GM23338 (cell line): Measurements from ENCODE around the gene AKR1C8. TPM values are rescaled to one million over a fixed set of nuclear protein-coding genes. Genes with fewer than 3 reads are reported as not detected.
"Not testable (repeated sequence)": the region's sequence is repeated elsewhere in the genome, so short reads cannot be mapped to it uniquely, and the experiment has no call there.

Source experiments
- ATAC-seq: fragments of 200-7000 bp; cut with Tn5 transposase; 3 replicates; pipeline ENCODE4 v1.9.1; 2020
- DNase-seq: peaks from one replicate; pipeline ENCODE4 v3.0.0-alpha.2; 2015; ENCODE audit warnings: low spot score
- H2AFZ ChIP-seq: fragments of 200-600 bp; sonication (generic); 2 replicates; pipeline ENCODE4 v1.8.0; 2016; ENCODE audit warnings: antibody characterized with exemption, mild to moderate bottlenecking, moderate library complexity
- H3F3A ChIP-seq: fragments of 200-600 bp; sonication (generic); replicated peaks from 2 replicates; pipeline ENCODE4 v1.8.0; 2017; ENCODE audit warnings: antibody characterized with exemption, mixed run types, low read depth
- H3K27ac ChIP-seq: fragments of 200-600 bp; sonication (generic); 2 replicates; pipeline ENCODE4 v1.6.1; 2016; ENCODE audit warnings: low read depth
- H3K27me3 ChIP-seq: fragments of 200-600 bp; sonication (generic); 2 replicates; pipeline ENCODE4 v1.8.0; 2016; ENCODE audit warnings: mild to moderate bottlenecking, mixed run types, moderate library complexity; ENCODE audit not compliant: insufficient read depth
- H3K36me3 ChIP-seq: fragments of 200-600 bp; sonication (generic); 2 replicates; pipeline ENCODE4 v1.8.0; 2016; ENCODE audit warnings: mild to moderate bottlenecking; ENCODE audit not compliant: insufficient read depth
- H3K4me1 ChIP-seq: fragments of 200-600 bp; sonication (generic); 2 replicates; pipeline ENCODE4 v1.8.0; 2016; ENCODE audit warnings: mild to moderate bottlenecking, moderate library complexity; ENCODE audit not compliant: insufficient read depth
- H3K4me2 ChIP-seq: fragments of 200-600 bp; sonication (generic); 2 replicates; pipeline ENCODE4 v1.7.1; 2017; ENCODE audit warnings: mixed run types
- H3K4me3 ChIP-seq: fragments of 200-600 bp; sonication (generic); 2 replicates; pipeline ENCODE4 v1.6.1; 2016; ENCODE audit warnings: mixed run types
- H3K79me2 ChIP-seq: fragments of 200-600 bp; sonication (generic); replicated peaks from 2 replicates; pipeline ENCODE4 v1.8.0; 2017; ENCODE audit warnings: mild to moderate bottlenecking; ENCODE audit not compliant: insufficient read depth
- H3K9me2 ChIP-seq: fragments of 200-600 bp; sonication (generic); 2 replicates; pipeline ENCODE4 v1.8.0; 2017; ENCODE audit not compliant: insufficient read depth
- H4K20me1 ChIP-seq: fragments of 200-600 bp; sonication (generic); replicated peaks from 2 replicates; pipeline ENCODE4 v1.8.0; 2017; ENCODE audit warnings: mild to moderate bottlenecking; ENCODE audit not compliant: insufficient read depth
- H3K27ac Mint-ChIP-seq: 2 replicates; pipeline ENCODE4 v1.8.0; 2020; ENCODE audit warnings: inconsistent platforms, mild to moderate bottlenecking, moderate library complexity, mixed read lengths
- H3K27me3 Mint-ChIP-seq: 3 replicates; pipeline ENCODE4 v1.8.0; 2022; ENCODE audit warnings: low read depth, mild to moderate bottlenecking, moderate library complexity, mixed read lengths, inconsistent platforms; ENCODE audit not compliant: insufficient read depth, poor library complexity
- H3K36me3 Mint-ChIP-seq: 3 replicates; pipeline ENCODE4 v1.8.0; 2021; ENCODE audit warnings: low read depth, mild to moderate bottlenecking, inconsistent platforms, moderate library complexity, mixed read lengths
- H3K4me1 Mint-ChIP-seq: 3 replicates; pipeline ENCODE4 v1.8.0; 2020; ENCODE audit warnings: mild to moderate bottlenecking, inconsistent platforms, mixed read lengths
- H3K4me3 Mint-ChIP-seq: 3 replicates; pipeline ENCODE4 v1.8.0; 2021; ENCODE audit warnings: moderate library complexity, mild to moderate bottlenecking, inconsistent platforms, mixed read lengths
- H3K9me3 Mint-ChIP-seq: 3 replicates; pipeline ENCODE4 v1.8.0; 2020; ENCODE audit warnings: moderate library complexity, mild to moderate bottlenecking, inconsistent platforms, mixed read lengths
- ZNF114 ChIP-seq: fragments of 250-450 bp; sonication (Bioruptor Pico); IDR thresholded peaks from 2 replicates; pipeline ENCODE4 v1.5.0; 2020; ENCODE audit warnings: mild to moderate bottlenecking, moderate library complexity
- ZNF331 ChIP-seq: fragments of 250-450 bp; sonication (Bioruptor Pico); IDR thresholded peaks from 2 replicates; pipeline ENCODE4 v1.5.0; 2020; ENCODE audit warnings: low read depth, mild to moderate bottlenecking, moderate library complexity
- ZNF462 ChIP-seq: fragments of 250-450 bp; sonication (Bioruptor Pico); IDR thresholded peaks from 2 replicates; pipeline ENCODE4 v1.5.0; 2020; ENCODE audit warnings: mild to moderate bottlenecking, moderate library complexity
- polyA plus RNA-seq: library from polyadenylated mRNA; unstranded; fragments of >200 nt; fragmentation: Nextera tagmentation; extraction: Ambion mirVana; gene quantifications from 2 replicates; pipeline ENCODE4 v1.2.1, GENCODE V29; 2016
- total RNA-seq: library from RNA; depleted of rRNA; stranded (reverse); fragments of >200 nt; shearing (Covaris generic); gene quantifications from 2 replicates; pipeline ENCODE4 v1.2.3, GENCODE V29; 2014

The AKR1C8 gene
- total and polyA plus RNA-seq, 2 experiments from 2014 or later, result not detected

GRCh38 chr10:5123886-5124285 is 61.1 kb downstream of the AKR1C8 start:
- DNase-seq, result no peak
- H2AFZ ChIP-seq, result no peak overlapping the region
- H3K79me2 ChIP-seq, result no peaks in the 10 kb centered on the region
- H3K36me3 ChIP-seq, result peaks cover 4% of the 10 kb centered on the region; the same call in 1 of the 2 replicates
- H3K27ac ChIP-seq, result no peak overlapping the region
- H3K9me3 Mint-ChIP-seq, result peaks cover 58% of the 10 kb centered on the region
- no peaks in the 10 kb centered on the region for H4K20me1 ChIP-seq
- H3K4me3 Mint-ChIP-seq, result no peak overlapping the region
- no peak overlapping the region for H3K27ac Mint-ChIP-seq
- no peak overlapping the region for H3K4me2 ChIP-seq
- H3F3A ChIP-seq, result no peaks in the 10 kb centered on the region
- no peak overlapping the region for H3K4me3 ChIP-seq
- H3K27me3 Mint-ChIP-seq, result peaks cover 2% of the 10 kb centered on the region
- H3K36me3 Mint-ChIP-seq, result peaks cover 6% of the 10 kb centered on the region; the same call in 2 of the 3 replicates
- no peaks in the 10 kb centered on the region for H3K4me1 ChIP-seq
- no peak for ATAC-seq
- H3K9me2 ChIP-seq, result 0 out of 2 replicates have a peak, but pooled peaks cover 5% of the 10 kb centered on the region
- TF ChIP-seq ZNF331 (CRISPR knock-in tag) (no peak), ZNF462 (no peak), ZNF114 (no peak)
- no peaks in the 10 kb centered on the region for H3K4me1 Mint-ChIP-seq
- no peaks in the 10 kb centered on the region for H3K27me3 ChIP-seq

DNA sequence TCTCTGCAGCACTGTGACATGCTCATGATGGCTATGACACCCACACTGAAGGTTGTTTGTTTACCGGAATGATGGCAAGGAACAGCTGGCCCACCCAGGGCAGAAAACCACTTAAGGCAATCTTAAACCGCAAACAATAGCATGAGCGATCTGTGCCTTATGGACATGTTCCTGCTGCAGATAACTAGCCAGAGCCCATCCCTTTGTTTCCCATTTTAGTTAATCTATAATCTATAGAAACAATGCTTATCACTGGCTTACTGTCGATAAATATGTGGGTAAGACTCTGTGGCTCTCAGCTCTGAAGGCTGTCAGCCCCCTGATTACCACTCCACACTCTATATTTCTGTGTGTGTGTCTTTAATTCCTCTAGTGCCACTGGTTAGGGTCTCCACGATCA is 65.0 kb downstream of the AKR1C8 start:
- not testable (repeated sequence) for H3K9me2 ChIP-seq, H4K20me1 ChIP-seq, ATAC-seq, DNase-seq, H3K4me1 ChIP-seq, H3K4me1 Mint-ChIP-seq, H3K27ac ChIP-seq, H3K27ac Mint-ChIP-seq, H3K36me3 ChIP-seq, H3K4me2 ChIP-seq, H3K27me3 ChIP-seq, H2AFZ ChIP-seq, H3K27me3 Mint-ChIP-seq, H3K79me2 ChIP-seq, H3K36me3 Mint-ChIP-seq, H3K4me3 ChIP-seq, H3K4me3 Mint-ChIP-seq, H3F3A ChIP-seq
- peaks cover 64% of the 10 kb centered on the region for H3K9me3 Mint-ChIP-seq
